ENCODE measurements around the gene TENM3.

The TENM3 gene

DNA sequence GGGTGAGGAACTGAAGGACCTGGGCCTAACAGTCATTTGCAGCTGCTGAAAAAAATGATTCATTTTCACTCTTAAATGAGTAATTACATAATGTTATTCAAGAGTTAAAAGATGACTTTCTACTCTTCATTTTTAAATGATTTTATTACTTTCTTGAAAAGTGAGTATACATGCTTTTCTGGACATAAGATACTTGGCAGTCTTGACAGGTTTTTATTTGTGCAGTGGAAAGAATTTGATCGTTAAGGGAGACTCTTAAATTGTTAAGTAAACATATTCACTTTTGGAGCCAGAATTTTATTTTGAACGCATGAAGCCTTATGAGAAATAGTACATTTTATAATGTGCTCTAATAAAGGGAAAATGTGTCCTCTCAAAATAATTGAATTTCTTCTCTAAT is 245.7 kb downstream of the TENM3 start:
- H3K27ac ChIP-seq (ENCODE audit: low read depth, low read length) = no peak overlapping the region
- no peak overlapping the region for H3K4me2 ChIP-seq (ENCODE audit: low read depth, low read length, poor library complexity, severe bottlenecking)
- no peaks in the 10 kb centered on the region for H3K9me3 ChIP-seq (ENCODE audit: insufficient read depth, low read length)
- TF ChIP-seq, protein P1, sequence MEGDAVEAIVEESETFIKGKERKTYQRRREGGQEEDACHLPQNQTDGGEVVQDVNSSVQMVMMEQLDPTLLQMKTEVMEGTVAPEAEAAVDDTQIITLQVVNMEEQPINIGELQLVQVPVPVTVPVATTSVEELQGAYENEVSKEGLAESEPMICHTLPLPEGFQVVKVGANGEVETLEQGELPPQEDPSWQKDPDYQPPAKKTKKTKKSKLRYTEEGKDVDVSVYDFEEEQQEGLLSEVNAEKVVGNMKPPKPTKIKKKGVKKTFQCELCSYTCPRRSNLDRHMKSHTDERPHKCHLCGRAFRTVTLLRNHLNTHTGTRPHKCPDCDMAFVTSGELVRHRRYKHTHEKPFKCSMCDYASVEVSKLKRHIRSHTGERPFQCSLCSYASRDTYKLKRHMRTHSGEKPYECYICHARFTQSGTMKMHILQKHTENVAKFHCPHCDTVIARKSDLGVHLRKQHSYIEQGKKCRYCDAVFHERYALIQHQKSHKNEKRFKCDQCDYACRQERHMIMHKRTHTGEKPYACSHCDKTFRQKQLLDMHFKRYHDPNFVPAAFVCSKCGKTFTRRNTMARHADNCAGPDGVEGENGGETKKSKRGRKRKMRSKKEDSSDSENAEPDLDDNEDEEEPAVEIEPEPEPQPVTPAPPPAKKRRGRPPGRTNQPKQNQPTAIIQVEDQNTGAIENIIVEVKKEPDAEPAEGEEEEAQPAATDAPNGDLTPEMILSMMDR (IDR thresholded peaks at IDR 0.05; ENCODE audit: insufficient read depth, low read length, poor library complexity, severe bottlenecking) = no peak
- TF ChIP-seq EZH2phosphoT487 (conservative IDR thresholded peaks at IDR 0.05; ENCODE audit: low read length) = no peak
- no peaks in the 10 kb centered on the region for H3K36me3 ChIP-seq (ENCODE audit: low read length)
- no peaks in the 10 kb centered on the region for H4K20me1 ChIP-seq (ENCODE audit: low read depth, low read length)
- no peaks in the 10 kb centered on the region for H3K79me2 ChIP-seq (ENCODE audit: insufficient read depth, low read length)
- H3K27me3 ChIP-seq (ENCODE audit: low read length) = no peaks in the 10 kb centered on the region
- H3F3A ChIP-seq (ENCODE audit: insufficient read depth) = no peaks in the 10 kb centered on the region
- H2AFZ ChIP-seq (ENCODE audit: low read depth, low read length, severe bottlenecking) = no peak overlapping the region
- H3K9me2 ChIP-seq (replicated peaks; ENCODE audit: insufficient read depth, low read length) = no peaks in the 10 kb centered on the region
- H3K9ac ChIP-seq (ENCODE audit: low read length) = no peak overlapping the region
- H3K4me3 ChIP-seq (ENCODE audit: insufficient read depth, low read length, poor library complexity, severe bottlenecking) = no peak overlapping the region

DNA sequence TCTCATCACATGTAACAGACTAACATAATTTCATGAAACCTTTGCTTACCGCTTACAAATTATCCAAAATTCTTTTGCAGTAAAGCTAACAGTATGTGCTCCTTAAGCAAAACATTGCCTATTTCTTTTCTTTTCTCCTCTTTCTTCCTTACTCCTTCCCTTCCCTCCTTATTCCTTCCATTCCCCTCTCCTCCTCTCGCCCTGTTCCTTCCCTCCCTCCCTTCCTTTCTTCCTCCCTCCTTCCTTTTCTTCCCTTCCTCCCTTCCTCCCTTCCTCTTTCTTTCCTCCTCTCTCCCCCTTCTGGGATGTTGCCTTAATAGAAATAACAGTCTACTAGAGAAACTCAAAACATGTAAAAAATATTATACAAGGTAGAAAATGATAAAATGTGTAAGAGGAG is 246.4 kb downstream of the TENM3 start:
- H3F3A ChIP-seq (ENCODE audit: insufficient read depth) = no peaks in the 10 kb centered on the region
- H2AFZ ChIP-seq (ENCODE audit: low read depth, low read length, severe bottlenecking) = no peak overlapping the region
- no peaks in the 10 kb centered on the region for H3K79me2 ChIP-seq (ENCODE audit: insufficient read depth, low read length)
- H3K9me2 ChIP-seq (replicated peaks; ENCODE audit: insufficient read depth, low read length) = no peaks in the 10 kb centered on the region
- H3K4me3 ChIP-seq (ENCODE audit: insufficient read depth, low read length, poor library complexity, severe bottlenecking) = no peak overlapping the region
- H4K20me1 ChIP-seq (ENCODE audit: low read depth, low read length) = no peaks in the 10 kb centered on the region
- H3K36me3 ChIP-seq (ENCODE audit: low read length) = no peaks in the 10 kb centered on the region
- no peaks in the 10 kb centered on the region for H3K9me3 ChIP-seq (ENCODE audit: insufficient read depth, low read length)
- no peak for TF ChIP-seq EZH2phosphoT487 (conservative IDR thresholded peaks at IDR 0.05; ENCODE audit: low read length)
- TF ChIP-seq, protein P1 (IDR thresholded peaks at IDR 0.05; ENCODE audit: insufficient read depth, low read length, poor library complexity, severe bottlenecking) = no peak
- H3K27ac ChIP-seq (ENCODE audit: low read depth, low read length) = no peak overlapping the region
- no peak overlapping the region for H3K4me2 ChIP-seq (ENCODE audit: low read depth, low read length, poor library complexity, severe bottlenecking)
- H3K27me3 ChIP-seq (ENCODE audit: low read length) = no peaks in the 10 kb centered on the region
- no peak overlapping the region for H3K9ac ChIP-seq (ENCODE audit: low read length)

DNA sequence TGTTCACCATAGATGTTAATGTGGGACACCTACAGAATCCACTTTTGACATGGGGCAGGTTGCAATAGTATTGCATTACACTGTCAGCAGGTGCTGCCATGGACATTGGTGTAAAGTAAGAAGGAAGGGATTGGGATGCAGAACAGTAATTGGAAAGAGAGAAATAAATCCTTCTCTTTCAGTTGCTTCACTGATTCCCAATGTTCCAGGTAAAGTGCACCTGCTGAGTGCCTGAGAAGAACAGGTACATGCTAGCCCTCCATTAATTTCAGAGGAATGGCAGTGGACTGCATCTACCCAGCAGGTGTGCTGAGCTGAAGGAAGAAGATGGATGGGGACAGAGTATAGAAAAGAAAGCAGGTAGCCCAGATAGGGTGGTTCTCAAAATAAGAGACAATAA is 248.5 kb downstream of the TENM3 start:
- Histone ChIP-seq H2AFZ (ENCODE audit: low read depth, low read length, severe bottlenecking) (no peak overlapping the region), H3K9me2 (replicated peaks; ENCODE audit: insufficient read depth, low read length) (no peaks in the 10 kb centered on the region), H3K4me2 (ENCODE audit: low read depth, low read length, poor library complexity, severe bottlenecking) (no peak overlapping the region), H3K27me3 (ENCODE audit: low read length) (no peaks in the 10 kb centered on the region), H3K36me3 (ENCODE audit: low read length) (no peaks in the 10 kb centered on the region), H3K9ac (ENCODE audit: low read length) (no peak overlapping the region), H3K9me3 (ENCODE audit: insufficient read depth, low read length) (no peaks in the 10 kb centered on the region), H3K27ac (ENCODE audit: low read depth, low read length) (no peak overlapping the region), H3K79me2 (ENCODE audit: insufficient read depth, low read length) (no peaks in the 10 kb centered on the region), H3F3A (ENCODE audit: insufficient read depth) (no peaks in the 10 kb centered on the region), H4K20me1 (ENCODE audit: low read depth, low read length) (no peaks in the 10 kb centered on the region), H3K4me3 (ENCODE audit: insufficient read depth, low read length, poor library complexity, severe bottlenecking) (no peak overlapping the region)
- TF ChIP-seq EZH2phosphoT487 (conservative IDR thresholded peaks at IDR 0.05; ENCODE audit: low read length) = no peak
- TF ChIP-seq, protein P1 (IDR thresholded peaks at IDR 0.05; ENCODE audit: insufficient read depth, low read length, poor library complexity, severe bottlenecking) = no peak
